HEK293 (cell line): Measurements from ENCODE around the gene UGCG.

Source experiments
- CTCF ChIP-seq: fragments of 450-650 bp; formaldehyde crosslinking; IDR thresholded peaks from 2 replicates; pipeline ENCODE4 v1.5.1; 2016; ENCODE audit warnings: missing biosample characterization, missing genetic modification characterization
- GLIS1 ChIP-seq: fragments of 450-650 bp; formaldehyde crosslinking; IDR thresholded peaks from 2 replicates; pipeline ENCODE4 v1.5.1; 2016; ENCODE audit warnings: missing biosample characterization, missing genetic modification characterization
- KLF8 ChIP-seq: fragments of 450-650 bp; formaldehyde crosslinking; IDR thresholded peaks from 2 replicates; pipeline ENCODE4 v1.5.1; 2016; ENCODE audit warnings: missing biosample characterization, missing genetic modification characterization
- MEIS1 ChIP-seq: sonication (generic); formaldehyde crosslinking; IDR thresholded peaks from 2 replicates; pipeline ENCODE4 v1.8.1; 2022; ENCODE audit warnings: missing genetic modification reagents, mild to moderate bottlenecking, borderline replicate concordance
- PRDM10 ChIP-seq: fragments of 450-650 bp; formaldehyde crosslinking; IDR thresholded peaks from 2 replicates; pipeline ENCODE4 v1.5.1; 2016; ENCODE audit warnings: missing biosample characterization, missing genetic modification characterization
- REST ChIP-seq: fragments of 450-650 bp; formaldehyde crosslinking; IDR thresholded peaks from 2 replicates; pipeline ENCODE4 v1.5.1; 2016; ENCODE audit warnings: missing biosample characterization, missing genetic modification characterization
- ZNF184 ChIP-seq: fragments of 450-650 bp; IDR thresholded peaks from 2 replicates; pipeline ENCODE4 v1.5.1; 2018; ENCODE audit warnings: missing biosample characterization, mild to moderate bottlenecking, missing genetic modification characterization
- ZNF23 ChIP-seq: fragments of 450-650 bp; formaldehyde crosslinking; IDR thresholded peaks from 2 replicates; pipeline ENCODE4 v1.5.1; 2016; ENCODE audit warnings: missing biosample characterization, missing genetic modification characterization, borderline replicate concordance
- ZNF274 ChIP-seq, 2 experiments: fragments of 200-500 bp in 1 of 2; fragments of 450-650 bp in 1 of 2; sonication (Bioruptor generic) in 1 of 2; formaldehyde crosslinking in 1 of 2; IDR thresholded peaks; 2 replicates each; pipeline versions ENCODE4 v1.5.1 to v1.6.1; 2014 to 2016; ENCODE audit warnings: borderline replicate concordance in 1 of 2, inconsistent platforms in 1 of 2, low read length in 1 of 2, missing biosample characterization in 1 of 2, missing genetic modification characterization in 1 of 2
- ZNF335 ChIP-seq: fragments of 450-650 bp; formaldehyde crosslinking; conservative IDR thresholded peaks from 2 replicates; pipeline ENCODE4 v1.5.1; 2016; ENCODE audit warnings: missing biosample characterization, missing genetic modification characterization
- ZNF558 ChIP-seq: fragments of 450-650 bp; formaldehyde crosslinking; IDR thresholded peaks from 2 replicates; pipeline ENCODE4 v1.5.1; 2016; ENCODE audit warnings: missing biosample characterization, missing genetic modification characterization
- ZNF639 ChIP-seq: fragments of 450-650 bp; formaldehyde crosslinking; IDR thresholded peaks from 2 replicates; pipeline ENCODE4 v1.5.1; 2016; ENCODE audit warnings: missing biosample characterization, missing genetic modification characterization
- ZNF645 ChIP-seq: fragments of 450-650 bp; formaldehyde crosslinking; IDR thresholded peaks from 2 replicates; pipeline ENCODE4; 2016; ENCODE audit warnings: missing biosample characterization, missing genetic modification characterization
- ZNF692 ChIP-seq: fragments of 450-650 bp; formaldehyde crosslinking; IDR thresholded peaks from 2 replicates; pipeline ENCODE4 v1.5.1; 2016; ENCODE audit warnings: missing biosample characterization, missing genetic modification characterization

GRCh38 chr9:111978616-111979015 is 82.0 kb downstream of the UGCG start:
- TF ChIP-seq CTCF (tag by site-specific recombination): no peak
- no peak for TF ChIP-seq REST (tag by site-specific recombination)
- no peak for TF ChIP-seq ZNF335 (tag by site-specific recombination)
- TF ChIP-seq ZNF23 (tag by site-specific recombination): no peak
- no peak for TF ChIP-seq ZNF558 (tag by site-specific recombination)
- no peak for TF ChIP-seq PRDM10 (tag by site-specific recombination)
- no peak for TF ChIP-seq KLF8
- TF ChIP-seq ZNF692: no peak
- TF ChIP-seq GLIS1 (tag by site-specific recombination): no peak
- no peak for TF ChIP-seq ZNF274 (IDR thresholded peaks at IDR 0.05; ENCODE audit: low read length)
- TF ChIP-seq ZNF274 (tag by site-specific recombination; IDR thresholded peaks at IDR 0.05; ENCODE audit: borderline replicate concordance): no peak
- no peak for TF ChIP-seq ZNF639 (tag by site-specific recombination)
- no peak for TF ChIP-seq MEIS1 (CRISPR knock-in tag)
- TF ChIP-seq ZNF645 (tag by site-specific recombination): no peak
- no peak for TF ChIP-seq ZNF184 (tag by site-specific recombination)
